Astrocyte (in vitro differentiated cells and primary cell): ENCODE results near the gene KRT31.

Source experiments
- EZH2 ChIP-seq: IDR thresholded peaks from 2 replicates; pipeline ENCODE4 v1.6.1; 2012; ENCODE audit warnings: mild to moderate bottlenecking, low read length, inconsistent platforms; ENCODE audit not compliant: insufficient read depth
- TF ChIP-seq, protein P1 (sequence below): IDR thresholded peaks from 2 replicates; pipeline ENCODE4 v1.5.1; 2011; ENCODE audit warnings: low read depth, mild to moderate bottlenecking, inconsistent platforms, low read length, moderate library complexity; ENCODE audit not compliant: insufficient read depth

DNA sequence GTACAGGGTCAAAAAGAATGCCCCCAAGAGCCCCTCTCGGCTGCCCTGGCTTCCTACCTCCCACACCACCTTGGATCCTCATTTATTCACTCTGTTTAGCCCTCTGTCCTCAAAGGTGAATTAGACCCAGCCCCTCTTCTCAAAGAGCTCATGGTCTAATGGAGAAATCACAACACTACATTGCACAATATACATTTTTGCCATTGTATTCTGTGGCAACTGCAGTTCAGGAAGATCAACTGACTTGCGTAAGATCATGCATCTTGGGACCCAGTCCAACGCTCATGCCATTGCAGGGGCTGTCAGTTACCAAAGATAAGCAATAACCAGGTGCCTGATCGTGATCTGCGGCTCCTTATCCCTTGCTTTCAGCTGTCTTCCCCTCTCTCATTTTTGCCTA lies 42.0 kb upstream of the KRT31 start:
- TF ChIP-seq, protein P1, sequence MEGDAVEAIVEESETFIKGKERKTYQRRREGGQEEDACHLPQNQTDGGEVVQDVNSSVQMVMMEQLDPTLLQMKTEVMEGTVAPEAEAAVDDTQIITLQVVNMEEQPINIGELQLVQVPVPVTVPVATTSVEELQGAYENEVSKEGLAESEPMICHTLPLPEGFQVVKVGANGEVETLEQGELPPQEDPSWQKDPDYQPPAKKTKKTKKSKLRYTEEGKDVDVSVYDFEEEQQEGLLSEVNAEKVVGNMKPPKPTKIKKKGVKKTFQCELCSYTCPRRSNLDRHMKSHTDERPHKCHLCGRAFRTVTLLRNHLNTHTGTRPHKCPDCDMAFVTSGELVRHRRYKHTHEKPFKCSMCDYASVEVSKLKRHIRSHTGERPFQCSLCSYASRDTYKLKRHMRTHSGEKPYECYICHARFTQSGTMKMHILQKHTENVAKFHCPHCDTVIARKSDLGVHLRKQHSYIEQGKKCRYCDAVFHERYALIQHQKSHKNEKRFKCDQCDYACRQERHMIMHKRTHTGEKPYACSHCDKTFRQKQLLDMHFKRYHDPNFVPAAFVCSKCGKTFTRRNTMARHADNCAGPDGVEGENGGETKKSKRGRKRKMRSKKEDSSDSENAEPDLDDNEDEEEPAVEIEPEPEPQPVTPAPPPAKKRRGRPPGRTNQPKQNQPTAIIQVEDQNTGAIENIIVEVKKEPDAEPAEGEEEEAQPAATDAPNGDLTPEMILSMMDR = no peak
- no peak for TF ChIP-seq EZH2
